Stimulated activated CD4-positive, alpha-beta T cell treated with anti-CD3 and anti-CD28 coated beads, TNF-alpha, amount 100 ng/mL, for 1 hour (primary cell): ENCODE results near the gene FUZ.
"Not testable (repeated sequence)": the region's sequence is repeated elsewhere in the genome, so short reads cannot be mapped to it uniquely, and the experiment has no call there.

Experiments
- DNase-seq, 3 donors: peaks; one replicate each; pipeline ENCODE4 v3.0.0-alpha.2; 2020; ENCODE audit warnings: low read depth in 3 of 3, low spot score in 1 of 3

Gene FUZ

GRCh38 chr19:49833599-49833998 lies 20.5 kb upstream of the FUZ start:
- DNase-seq: no peak

- no peak for DNase-seq
Measured at GRCh38 chr19:49832556-49832955, 19.5 kb upstream of the FUZ start.

GRCh38 chr19:49831592-49831991 lies 18.5 kb upstream of the FUZ start:
- no peak for DNase-seq

GRCh38 chr19:49830766-49831165 lies 17.7 kb upstream of the FUZ start:
- no peak for DNase-seq

GRCh38 chr19:49829721-49830120 lies 16.6 kb upstream of the FUZ start:
- no peak for DNase-seq

GRCh38 chr19:49829200-49829599 lies 16.1 kb upstream of the FUZ start:
- DNase-seq: no peak

GRCh38 chr19:49827034-49827433 lies 13.9 kb upstream of the FUZ start:
- DNase-seq: no peak

- no peak for DNase-seq
Measured at GRCh38 chr19:49824662-49825061, 11.6 kb upstream of the FUZ start.

GRCh38 chr19:49823472-49823871 lies 10.4 kb upstream of the FUZ start:
- no peak for DNase-seq

- no peak for DNase-seq
Measured at GRCh38 chr19:49820125-49820524, 7.0 kb upstream of the FUZ start.

GRCh38 chr19:49819452-49820115 lies 6.5 kb upstream of the FUZ start:
- DNase-seq: not testable (repeated sequence)

GRCh38 chr19:49818649-49819370 lies 5.7 kb upstream of the FUZ start:
- DNase-seq: no peak

GRCh38 chr19:49817964-49818648 lies 5.0 kb upstream of the FUZ start, which contains the start of gene MED25:
MED25 (plus strand) TSS chr19:49818289; CDS start chr19:49818342, 53 bp downstream.
- DNase-seq: peak; percentile 65 to 79 (median 73)

GRCh38 chr19:49816590-49816989 lies 3.5 kb upstream of the FUZ start:
- no peak for DNase-seq

GRCh38 chr19:49814010-49814409 lies 918 bp upstream of the FUZ start:
- no peak for DNase-seq

GRCh38 chr19:49812452-49812996 lies 568 bp downstream of the FUZ start:
- DNase-seq: no peak

- DNase-seq: no peak
Measured at GRCh38 chr19:49811328-49811727, 1.8 kb downstream of the FUZ start.

- no peak for DNase-seq
Measured at GRCh38 chr19:49809941-49810389, 3.1 kb downstream of the FUZ start.

- peak in 2 of 3 donors; percentile 15 to 33 for DNase-seq
Measured at GRCh38 chr19:49809160-49809940, 3.7 kb downstream of the FUZ start.

GRCh38 chr19:49808711-49809159 lies 4.4 kb downstream of the FUZ start:
- peak; percentile 70 to 81 (median 72) for DNase-seq
